GM12872 (cell line): ENCODE data around the gene DPH2.

Experiments used
- CTCF ChIP-seq: IDR thresholded peaks from 3 replicates; pipeline ENCODE4 v1.5.1; 2011; ENCODE audit warnings: low read depth, mild to moderate bottlenecking, low read length, moderate library complexity; ENCODE audit not compliant: insufficient read depth

The DPH2 gene

GRCh38 chr1:44021156-44021555 lies 51.3 kb downstream of the DPH2 start:
- TF ChIP-seq CTCF: no peak

GRCh38 chr1:44021581-44022321 lies 51.9 kb downstream of the DPH2 start:
- TF ChIP-seq CTCF: 0 out of 3 replicates have a peak, but pooled peaks have one; percentile 6
